ENCODE results near the gene MAPK9. TPM values are rescaled to one million over a fixed set of nuclear protein-coding genes. Genes with fewer than 3 reads are reported as not detected.

Gene MAPK9
- total and polyA plus RNA-seq, 2 experiments from 2014 or later, result 30.6 to 37.0 TPM

GRCh38 chr5:180271221-180271620, 20.7 kb downstream of the MAPK9 start:
- no peak overlapping the region for H3K27ac ChIP-seq
- no peaks in the 10 kb centered on the region for H3K27me3 ChIP-seq
- H3K36me3 ChIP-seq, result peaks cover 38% of the 10 kb centered on the region
- no peaks in the 10 kb centered on the region for H3K9me3 ChIP-seq (ENCODE audit: low read depth)
- no peaks in the 10 kb centered on the region for H3K4me1 ChIP-seq (ENCODE audit: low read depth)
- no peak for TF ChIP-seq CTCF (IDR thresholded peaks at IDR 0.05; ENCODE audit: low read depth, low read length)
- no peak for DNase-seq (ENCODE audit: low read depth in 1 of 2, low spot score in 1 of 2)
- no peak overlapping the region for H3K4me3 ChIP-seq

- Histone ChIP-seq H3K4me1 (ENCODE audit: low read depth) (no peaks in the 10 kb centered on the region), H3K27ac (no peak overlapping the region), H3K36me3 (peaks cover 36% of the 10 kb centered on the region), H3K4me3 (no peak overlapping the region), H3K9me3 (ENCODE audit: low read depth) (peaks cover 5% of the 10 kb centered on the region), H3K27me3 (no peaks in the 10 kb centered on the region)
- no peak for DNase-seq (ENCODE audit: low read depth in 1 of 2, low spot score in 1 of 2)
- TF ChIP-seq CTCF (IDR thresholded peaks at IDR 0.05; ENCODE audit: low read depth, low read length), result no peak
These were observed 32.6 kb downstream of the MAPK9 start for GRCh38 chr5:180259260-180259611.

DNA sequence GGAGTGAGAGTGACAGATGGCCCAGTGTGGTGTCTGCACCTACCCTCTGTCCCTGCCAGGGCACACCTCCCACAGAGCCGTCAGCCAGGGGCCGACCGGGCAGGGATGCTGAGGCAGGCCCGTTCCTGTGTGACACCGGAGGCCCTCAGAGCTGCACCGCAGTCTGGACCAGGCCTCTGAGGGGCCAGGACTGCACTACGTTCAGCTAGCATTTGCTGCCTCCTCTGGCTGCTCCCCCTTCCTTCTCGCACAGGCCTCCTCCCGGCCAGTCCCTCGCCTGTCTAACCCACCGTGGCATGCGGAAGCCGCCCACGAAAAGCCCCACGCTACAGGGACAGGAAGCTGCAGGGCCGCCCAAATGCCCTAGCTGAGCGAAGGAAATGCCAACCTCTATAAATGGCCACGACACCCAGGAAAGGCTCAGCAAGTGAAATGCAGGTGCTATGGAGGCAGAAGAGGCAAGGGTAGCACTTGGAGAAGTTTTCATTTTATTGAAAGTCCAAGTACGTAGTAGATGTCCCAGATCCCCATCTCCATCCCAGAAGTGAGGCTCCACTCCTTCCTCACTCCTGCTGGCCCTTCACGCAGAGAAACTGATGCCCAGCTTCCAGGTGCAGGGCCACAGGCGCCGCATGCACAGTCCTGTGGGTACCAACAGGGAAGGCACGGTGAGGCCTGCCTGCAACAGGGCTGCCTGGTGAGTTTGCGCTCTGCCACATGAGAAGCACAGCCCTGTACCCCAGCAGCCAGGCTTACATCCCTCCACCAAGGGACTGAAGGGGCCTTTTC, 38.7 kb downstream of the MAPK9 start:
- H3K27ac ChIP-seq, result no peak overlapping the region
- DNase-seq (ENCODE audit: low read depth in 1 of 2, low spot score in 1 of 2), result no peak
- H3K27me3 ChIP-seq, result no peaks in the 10 kb centered on the region
- no peak overlapping the region for H3K4me3 ChIP-seq
- no peaks in the 10 kb centered on the region for H3K4me1 ChIP-seq (ENCODE audit: low read depth)
- no peak for TF ChIP-seq CTCF (IDR thresholded peaks at IDR 0.05; ENCODE audit: low read depth, low read length)
- H3K36me3 ChIP-seq, result peaks cover 4% of the 10 kb centered on the region
- H3K9me3 ChIP-seq (ENCODE audit: low read depth), result peaks cover 7% of the 10 kb centered on the region

DNA sequence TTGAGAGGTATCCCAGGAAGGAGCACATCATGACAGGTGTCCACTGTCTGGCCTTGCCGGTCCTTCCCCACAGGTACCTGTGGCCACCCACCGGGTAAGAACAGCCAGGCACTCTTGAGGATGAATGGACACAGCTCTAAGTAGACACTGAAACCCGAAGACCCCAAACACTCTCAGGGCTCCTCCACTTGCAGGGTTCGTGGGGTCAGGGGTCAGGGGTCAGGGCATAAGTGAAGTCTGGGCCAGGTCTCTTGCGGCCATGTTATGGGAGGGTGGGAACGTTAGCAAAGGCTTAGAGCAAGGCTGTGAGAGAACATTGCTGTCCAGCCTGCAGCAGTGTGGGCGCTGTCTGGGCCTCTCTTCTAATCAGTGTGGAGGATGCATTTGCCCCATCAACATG, 40.0 kb downstream of the MAPK9 start:
- peaks cover 12% of the 10 kb centered on the region for H3K36me3 ChIP-seq
- no peak for TF ChIP-seq CTCF (IDR thresholded peaks at IDR 0.05; ENCODE audit: low read depth, low read length)
- DNase-seq (ENCODE audit: low read depth in 1 of 2, low spot score in 1 of 2), result no peak

DNA sequence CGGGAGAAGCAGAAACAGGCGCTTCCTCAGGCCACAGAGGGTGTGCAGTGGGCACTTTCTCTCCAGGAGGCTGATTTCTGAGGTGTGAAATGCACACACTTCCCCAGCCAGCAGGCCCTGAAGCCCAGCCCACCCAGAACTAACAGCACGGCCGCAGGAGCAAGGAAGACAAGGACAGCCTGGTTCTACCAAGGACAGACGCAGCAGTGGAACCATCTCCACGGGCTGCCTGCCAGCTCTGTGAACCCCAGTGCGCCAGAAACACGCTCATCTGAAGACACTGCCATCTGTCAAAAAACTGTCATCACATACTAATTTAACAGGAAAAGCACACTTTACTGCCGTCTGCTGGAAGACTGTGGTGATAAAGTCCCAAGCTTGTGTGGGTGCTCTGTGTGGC, 40.7 kb downstream of the MAPK9 start:
- H3K9me3 ChIP-seq (ENCODE audit: low read depth), result peaks cover 7% of the 10 kb centered on the region
- TF ChIP-seq CTCF (IDR thresholded peaks at IDR 0.05; ENCODE audit: low read depth, low read length), result no peak
- no peaks in the 10 kb centered on the region for H3K4me1 ChIP-seq (ENCODE audit: low read depth)
- H3K27ac ChIP-seq, result no peak overlapping the region
- H3K4me3 ChIP-seq, result no peak overlapping the region
- H3K36me3 ChIP-seq, result peaks cover 14% of the 10 kb centered on the region
- DNase-seq (ENCODE audit: low read depth in 1 of 2, low spot score in 1 of 2), result no peak
- no peaks in the 10 kb centered on the region for H3K27me3 ChIP-seq

More for the DNA sequence above, 40.0 kb downstream of the MAPK9 start:
- Histone ChIP-seq H3K27ac (no peak overlapping the region), H3K4me1 (ENCODE audit: low read depth) (no peaks in the 10 kb centered on the region), H3K4me3 (no peak overlapping the region), H3K9me3 (ENCODE audit: low read depth) (peaks cover 7% of the 10 kb centered on the region), H3K27me3 (no peaks in the 10 kb centered on the region)
